NCI-H774 (cell line): ENCODE results near the gene PRKAR1B.

Source experiments
- DNase-seq: peaks from one replicate; lab custom pipeline; 2025; lab: John Stamatoyannopoulos, UW

The PRKAR1B gene

GRCh38 chr7:727104-727805 is at the start of gene PRKAR1B:
Gene PRKAR1B (minus strand): TSS chr7:727281. CDS start chr7:711505, 15,776 bp downstream.
- no peak for DNase-seq

DNA sequence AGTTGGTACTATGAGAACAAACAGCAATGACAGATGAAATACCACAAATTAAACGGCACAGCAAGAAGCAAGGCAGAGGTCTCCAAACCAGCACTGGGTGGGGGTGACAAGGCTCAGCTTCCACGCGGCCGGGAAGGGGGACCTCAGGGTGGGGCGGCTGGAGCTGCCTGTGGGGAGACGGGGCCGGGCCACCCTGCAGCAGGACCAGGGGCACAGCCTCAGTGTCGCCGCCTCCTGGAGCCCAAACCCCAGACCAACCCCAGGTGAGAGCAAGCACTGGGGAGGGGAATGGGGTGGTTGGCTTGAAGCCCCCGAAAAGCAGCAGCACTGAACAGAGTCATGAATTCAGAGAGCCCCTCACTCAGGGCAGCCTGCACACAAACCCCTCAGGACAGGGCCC is 49.3 kb upstream of the PRKAR1B start:
- no peak for DNase-seq

- no peak for DNase-seq
These were observed 47.4 kb upstream of the PRKAR1B start for GRCh38 chr7:774161-775109.

- DNase-seq, result no peak
These were observed 46.5 kb upstream of the PRKAR1B start for GRCh38 chr7:773622-773915.

DNA sequence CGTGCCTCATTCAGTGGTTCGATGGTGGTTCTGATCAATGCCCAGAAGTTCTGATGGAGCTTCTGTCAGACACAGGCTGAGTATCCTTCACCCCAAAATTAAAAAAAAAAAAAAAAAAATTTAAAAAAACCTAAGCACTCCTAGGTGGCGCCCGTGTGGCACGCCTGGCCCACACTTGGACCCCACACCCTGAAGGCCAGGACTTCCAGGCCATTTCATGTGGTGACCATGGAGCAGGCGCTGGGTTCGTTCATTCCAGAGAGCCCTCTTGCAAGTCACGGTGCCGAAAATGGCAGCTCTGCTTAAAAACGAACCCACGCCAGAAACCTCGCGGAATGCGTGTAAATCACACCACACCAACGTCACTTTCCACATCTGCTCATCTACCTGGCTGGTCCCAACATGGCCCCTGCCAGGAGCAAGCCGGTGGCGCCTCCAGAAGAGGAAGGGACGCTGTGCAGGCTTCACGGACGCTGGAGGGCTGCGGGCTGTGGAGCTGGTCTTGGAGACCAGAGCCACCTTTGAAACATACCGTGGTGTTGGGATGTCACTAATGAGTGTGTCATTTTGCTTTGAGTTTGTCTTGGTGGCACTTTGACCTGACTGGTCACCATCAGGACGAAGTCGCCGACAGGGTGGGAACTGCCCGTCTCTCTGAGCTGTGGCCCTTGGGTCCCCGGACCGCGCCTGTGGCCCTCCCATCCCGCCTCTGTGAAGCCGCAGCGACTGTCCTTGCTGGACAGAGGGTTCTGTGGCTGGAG is 46.0 kb upstream of the PRKAR1B start:
- DNase-seq, result no peak

DNA sequence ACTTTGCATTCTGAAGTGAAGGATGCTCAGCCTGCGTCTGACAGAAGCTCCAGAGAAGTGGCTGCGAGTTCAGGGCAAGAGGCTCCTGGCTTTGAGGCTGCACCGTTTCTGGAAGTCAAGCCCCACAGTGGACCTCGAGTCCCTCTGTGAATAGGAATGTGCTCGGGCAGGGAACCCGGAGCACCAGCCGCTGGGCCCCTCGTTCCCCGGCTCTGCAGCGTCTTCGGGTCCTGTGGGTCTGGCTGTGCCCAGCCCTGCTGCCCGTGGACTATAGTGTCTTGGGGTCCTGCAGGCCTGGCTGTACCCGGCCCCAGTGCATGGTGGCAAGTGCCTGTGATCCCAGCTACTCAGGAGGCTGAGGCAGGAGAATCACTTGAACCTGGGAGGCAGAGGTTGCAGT is 45.3 kb upstream of the PRKAR1B start:
- no peak for DNase-seq

DNA sequence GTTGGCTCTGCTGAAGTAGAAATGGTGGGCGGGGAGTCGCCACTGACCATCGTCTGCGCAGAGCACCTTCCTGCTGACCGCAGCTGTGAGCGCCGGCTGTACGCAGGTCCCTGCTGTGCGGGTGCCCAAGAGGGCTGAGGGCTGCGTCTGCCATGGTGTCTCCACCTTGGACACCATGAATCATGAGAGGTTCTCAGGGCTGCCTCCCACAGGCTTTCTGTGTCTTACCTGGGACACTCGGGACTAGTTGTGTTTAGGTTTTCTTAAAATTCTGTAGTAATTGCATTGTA is 44.9 kb upstream of the PRKAR1B start:
- DNase-seq, result no peak

DNA sequence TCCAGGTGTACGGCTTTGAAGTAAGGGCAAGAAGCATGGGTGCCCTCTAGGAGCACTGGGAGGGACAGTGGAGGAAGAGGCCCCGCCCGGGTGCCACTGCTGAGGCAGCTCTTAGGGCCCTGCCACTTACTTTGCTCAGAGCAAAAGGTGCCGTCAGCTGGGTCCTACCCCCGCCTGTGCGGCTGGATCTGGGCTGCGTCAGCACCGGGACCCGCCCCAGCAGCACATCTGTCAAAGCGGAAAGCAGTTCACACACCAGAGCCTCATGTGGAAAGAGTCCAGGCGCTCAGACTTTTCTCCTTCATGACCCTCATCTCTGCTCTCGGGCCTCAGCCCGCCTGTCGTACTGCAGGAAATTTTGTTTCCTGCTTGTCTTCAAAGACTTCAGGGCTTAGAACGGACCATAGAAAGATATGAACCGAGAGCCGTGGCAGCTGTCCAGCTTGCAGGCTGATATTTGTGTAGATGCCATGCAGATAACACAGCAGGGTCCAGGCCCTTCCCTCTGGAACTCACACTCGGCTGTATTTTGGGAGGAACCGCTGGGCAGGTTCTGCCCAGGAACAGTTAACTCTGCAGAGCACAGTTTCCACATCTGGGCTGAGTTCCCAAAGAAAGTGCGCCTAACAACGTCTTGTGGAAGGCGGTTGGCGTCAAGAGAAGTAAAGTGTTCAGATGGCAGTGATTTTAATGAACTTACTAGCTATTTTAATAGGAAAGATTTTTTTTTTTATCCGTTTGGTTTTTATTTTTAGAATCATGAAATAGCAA is 44.3 kb upstream of the PRKAR1B start:
- no peak for DNase-seq

DNA sequence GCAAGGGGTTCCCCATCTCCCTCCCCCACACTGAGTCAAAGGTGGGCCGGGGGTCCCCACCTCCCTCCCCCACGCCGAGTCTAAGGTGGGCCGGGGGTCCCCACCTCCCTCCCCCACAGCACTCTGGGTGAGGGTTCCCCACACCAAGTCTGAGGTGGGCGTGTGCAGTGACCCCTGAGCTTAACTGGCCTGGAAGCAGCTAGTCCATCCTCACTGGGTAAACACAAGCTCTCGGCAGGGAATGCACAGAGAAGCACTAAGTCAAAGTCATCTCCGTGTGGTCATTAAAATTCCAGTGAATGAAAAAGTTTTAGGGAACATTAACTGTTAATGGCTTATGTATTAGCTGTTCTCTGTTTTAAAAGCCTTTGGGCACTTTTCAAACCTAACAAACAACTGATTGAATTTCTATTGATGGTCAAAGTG is 43.7 kb upstream of the PRKAR1B start:
- DNase-seq, result no peak

GRCh38 chr7:770336-770735 is 43.3 kb upstream of the PRKAR1B start:
- DNase-seq, result no peak

DNA sequence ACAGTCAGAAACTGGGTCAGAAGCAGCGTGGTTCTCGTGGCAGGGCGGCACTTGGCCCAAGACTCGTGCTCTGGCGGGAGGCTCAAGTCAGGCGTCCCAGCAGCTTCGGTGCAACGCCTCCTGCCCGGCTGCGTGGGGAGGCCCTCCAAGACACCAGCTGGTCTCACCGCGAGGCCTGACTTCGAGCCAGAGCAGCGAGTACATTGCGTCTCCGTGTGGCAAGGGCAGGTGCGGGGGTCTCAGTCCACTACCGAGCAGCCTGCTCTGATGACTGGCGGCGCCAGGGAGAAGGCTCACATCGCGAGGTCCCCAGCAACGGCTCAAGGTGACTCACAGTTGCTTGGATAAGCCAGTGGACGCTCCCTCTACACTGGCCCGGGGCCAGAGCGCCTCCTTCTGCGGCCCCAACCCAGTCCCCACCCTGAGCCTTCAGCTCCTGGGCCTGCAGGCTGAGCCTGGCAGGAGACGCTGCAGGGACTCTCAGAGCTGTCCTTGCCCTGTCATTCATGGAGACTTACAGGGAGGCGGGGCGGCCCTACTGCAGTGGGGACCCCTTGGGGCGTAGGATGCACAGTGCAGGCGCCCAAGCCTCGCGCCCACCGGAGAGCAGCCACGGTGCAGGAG is 41.9 kb upstream of the PRKAR1B start:
- no peak for DNase-seq

DNA sequence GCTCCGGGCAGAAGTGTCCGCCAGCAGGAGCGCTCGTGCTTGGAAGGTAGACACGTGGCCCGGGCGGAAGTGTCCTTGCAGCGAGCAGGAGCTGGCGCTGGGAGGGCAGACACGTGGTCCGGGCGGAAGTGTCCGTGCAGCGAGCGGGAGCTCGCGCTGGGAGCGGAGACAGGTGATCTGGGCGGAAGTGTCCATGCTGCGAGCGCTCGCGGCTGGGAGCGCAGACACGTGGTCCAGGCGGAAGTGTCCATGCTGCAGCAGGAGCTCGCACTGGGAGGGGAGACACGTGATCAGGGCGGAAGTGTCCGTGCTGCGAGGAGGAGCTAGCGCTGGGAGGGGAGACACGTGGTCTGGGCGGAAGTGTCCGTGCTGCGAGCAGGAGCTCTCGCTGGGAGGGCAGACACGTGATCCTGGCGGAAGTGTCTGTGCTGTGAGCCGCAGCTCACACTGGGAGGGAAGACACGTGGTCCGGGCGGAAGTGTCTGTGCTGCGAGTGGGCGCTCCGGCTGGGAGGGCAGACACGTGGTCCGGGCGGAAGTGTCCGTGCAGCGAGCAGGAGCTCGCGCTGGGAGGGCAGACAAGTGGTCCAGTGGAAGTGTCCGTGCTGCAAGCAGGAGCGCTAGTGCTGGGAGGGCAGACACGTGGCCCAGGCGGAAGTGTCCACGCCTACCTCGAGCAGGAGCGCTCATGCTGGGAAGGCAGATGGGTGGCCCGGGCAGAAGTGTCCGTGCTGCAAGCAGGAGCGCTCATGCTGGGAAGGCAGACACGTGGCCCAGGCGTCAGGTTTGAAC is 41.1 kb upstream of the PRKAR1B start:
- DNase-seq, result no peak

- DNase-seq, result no peak
These were observed 40.5 kb upstream of the PRKAR1B start for GRCh38 chr7:767580-767940.

GRCh38 chr7:765383-765782 is 38.3 kb upstream of the PRKAR1B start:
- DNase-seq, result no peak

GRCh38 chr7:763762-764161 is 36.7 kb upstream of the PRKAR1B start:
- DNase-seq, result no peak

- DNase-seq, result no peak
These were observed 35.8 kb upstream of the PRKAR1B start for GRCh38 chr7:762885-763284.

DNA sequence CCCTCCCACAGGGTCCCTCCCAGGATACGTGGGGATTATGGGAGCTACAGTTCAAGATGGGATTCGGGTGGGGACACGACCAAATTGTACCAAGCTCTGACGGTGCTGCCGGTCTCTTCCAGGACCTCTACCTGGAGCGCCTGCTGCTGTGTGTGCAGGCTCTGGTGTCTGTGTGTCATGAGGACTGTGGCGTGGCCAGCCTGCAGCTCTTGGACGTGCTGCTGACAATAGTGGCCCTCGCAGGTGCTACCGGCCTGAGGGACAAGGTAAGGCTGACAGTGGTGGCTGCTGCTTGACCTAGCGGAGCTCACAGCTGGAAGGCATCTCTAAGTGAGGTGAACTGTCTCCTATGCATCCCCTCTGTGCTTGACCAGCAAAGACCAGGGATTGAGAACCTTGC is 34.5 kb upstream of the PRKAR1B start:
- DNase-seq, result no peak

DNA sequence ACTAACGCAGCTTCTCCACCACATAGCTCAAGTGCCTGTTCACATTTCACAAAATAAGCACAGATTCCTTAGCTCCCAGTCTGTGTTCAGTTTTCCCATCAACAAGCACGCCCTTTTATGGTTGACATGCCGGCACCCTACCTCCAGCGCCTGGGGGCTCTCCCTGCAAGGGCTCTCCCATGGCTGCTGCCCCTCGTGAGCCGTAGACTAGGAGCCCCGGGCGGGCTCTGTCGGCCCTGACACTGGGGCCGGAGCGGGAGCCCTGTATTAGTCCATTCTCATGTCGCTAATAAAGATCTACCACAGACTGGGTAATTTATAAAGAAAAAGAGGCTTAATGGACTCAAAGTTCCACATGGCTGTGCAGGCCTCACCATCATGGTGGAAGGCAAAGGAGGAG is 34.0 kb upstream of the PRKAR1B start:
- no peak for DNase-seq

DNA sequence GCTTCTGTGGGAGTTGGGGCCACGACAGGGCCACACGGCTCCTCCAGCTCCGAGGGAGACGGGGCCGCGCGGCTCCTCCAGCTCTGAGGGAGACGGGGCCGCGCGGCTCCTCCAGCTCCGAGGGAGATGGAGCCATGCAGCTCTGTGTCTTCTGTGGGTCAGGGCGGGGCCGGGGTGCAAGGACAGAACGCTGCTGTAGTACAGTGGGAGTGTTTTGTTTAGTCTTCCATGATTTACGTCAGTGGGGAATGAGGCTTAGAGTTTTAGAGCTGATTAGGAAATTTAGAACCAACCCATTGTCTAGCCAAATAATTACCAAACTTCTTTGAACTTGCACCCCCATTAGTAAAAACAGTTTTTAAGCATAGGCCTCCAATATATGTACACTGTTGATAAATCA is 32.9 kb upstream of the PRKAR1B start:
- no peak for DNase-seq

- no peak for DNase-seq
These were observed 32.5 kb upstream of the PRKAR1B start for GRCh38 chr7:759569-759968.

- no peak for DNase-seq
These were observed 30.7 kb upstream of the PRKAR1B start for GRCh38 chr7:757741-758163.
